Neutrophil (primary cell): ENCODE data around the gene NEUROG1.

Source experiments
- H3K27ac ChIP-seq: fragments of 200-600 bp; sonication (generic); 2 replicates; pipeline ENCODE4 v1.5.1; 2016; ENCODE audit warnings: mild to moderate bottlenecking, moderate library complexity
- H3K27me3 ChIP-seq: fragments of 200-600 bp; sonication (generic); 2 replicates; pipeline ENCODE4 v1.6.0; 2016; ENCODE audit warnings: mild to moderate bottlenecking
- H3K36me3 ChIP-seq: fragments of 200-600 bp; sonication (generic); 2 replicates; pipeline ENCODE4 v1.5.1; 2017
- H3K4me1 ChIP-seq, 2 experiments: fragments of 200-600 bp in 1 of 2; sonication (generic) in 1 of 2; 1 replicate in 1 of 2; 2 replicates in 1 of 2; pipeline versions ENCODE4 v1.5.1 to v1.6.1; 2013 to 2016; ENCODE audit warnings: low read depth in 1 of 2, low read length in 1 of 2, mild to moderate bottlenecking in 1 of 2, moderate library complexity in 1 of 2; ENCODE audit not compliant: control insufficient read depth in 1 of 2, insufficient read depth in 1 of 2
- H3K4me3 ChIP-seq, 2 experiments: fragments of 200-600 bp in 1 of 2; sonication (generic) in 1 of 2; 1 replicate in 1 of 2; 2 replicates in 1 of 2; pipeline ENCODE4 v1.5.1; 2013 to 2016; ENCODE audit warnings: low read depth in 1 of 2, low read length in 1 of 2, mild to moderate bottlenecking in 1 of 2, moderate library complexity in 1 of 2
- H3K9me3 ChIP-seq: fragments of 200-600 bp; sonication (generic); 2 replicates; pipeline ENCODE4 v1.5.1; 2016
- CTCF ChIP-seq: fragments of 200-600 bp; sonication (generic); IDR thresholded peaks from 2 replicates; pipeline ENCODE4 v1.5.1; 2016; ENCODE audit warnings: antibody characterized with exemption

NEUROG1 gene

GRCh38 chr5:135578305-135578684 is 42.5 kb upstream of the NEUROG1 start:
- Histone ChIP-seq H3K9me3 (no peaks in the 10 kb centered on the region), H3K36me3 (no peaks in the 10 kb centered on the region), H3K4me3 (no peak overlapping the region), H3K27me3 (peaks cover 86% of the 10 kb centered on the region), H3K27ac (no peak overlapping the region), H3K4me1 (no peaks in the 10 kb centered on the region)
- no peak for TF ChIP-seq CTCF

- Histone ChIP-seq H3K4me3 (no peak overlapping the region), H3K4me1 (no peaks in the 10 kb centered on the region), H3K36me3 (no peaks in the 10 kb centered on the region), H3K9me3 (no peaks in the 10 kb centered on the region), H3K27me3 (peaks cover 77% of the 10 kb centered on the region), H3K27ac (no peak overlapping the region)
- no peak for TF ChIP-seq CTCF
Measured at GRCh38 chr5:135577421-135577820, 41.7 kb upstream of the NEUROG1 start.

DNA sequence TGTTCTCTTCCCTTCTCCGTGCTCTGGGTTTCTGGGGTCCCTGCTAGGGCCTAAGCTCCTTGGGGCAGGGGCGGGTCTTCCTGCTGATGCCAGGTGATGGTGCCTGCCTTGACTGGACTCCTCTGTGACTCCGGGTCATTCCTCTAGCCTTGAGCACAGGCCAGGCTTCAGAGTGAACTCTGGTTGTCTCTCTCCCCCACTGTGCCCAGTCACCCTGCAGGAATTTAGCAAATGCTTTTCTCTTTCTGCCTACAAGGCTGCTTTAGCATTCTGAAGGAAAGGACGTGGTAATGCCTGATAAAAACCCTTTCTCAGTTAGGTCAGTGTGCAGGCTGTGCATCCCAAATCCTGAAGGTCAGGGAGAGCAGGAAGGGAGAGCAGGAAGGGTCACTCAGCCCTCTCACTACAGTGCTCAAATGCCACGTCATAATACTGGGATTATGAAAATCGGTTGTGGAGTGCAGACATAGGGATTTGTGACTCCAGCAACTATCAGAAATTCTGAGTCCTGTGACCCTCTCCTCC is 40.4 kb upstream of the NEUROG1 start:
- TF ChIP-seq CTCF: no peak
- H3K9me3 ChIP-seq: no peaks in the 10 kb centered on the region
- no peaks in the 10 kb centered on the region for H3K4me1 ChIP-seq
- H3K4me3 ChIP-seq: no peak overlapping the region
- H3K27ac ChIP-seq: no peak overlapping the region
- no peaks in the 10 kb centered on the region for H3K36me3 ChIP-seq
- peaks cover 74% of the 10 kb centered on the region for H3K27me3 ChIP-seq

- Histone ChIP-seq H3K4me1 (no peaks in the 10 kb centered on the region), H3K36me3 (no peaks in the 10 kb centered on the region), H3K27me3 (peaks cover 72% of the 10 kb centered on the region), H3K27ac (no peak overlapping the region), H3K4me3 (no peak overlapping the region), H3K9me3 (no peaks in the 10 kb centered on the region)
- TF ChIP-seq CTCF: no peak
Measured at GRCh38 chr5:135574493-135574892, 38.7 kb upstream of the NEUROG1 start.

GRCh38 chr5:135571902-135572301 is 36.1 kb upstream of the NEUROG1 start:
- no peaks in the 10 kb centered on the region for H3K4me1 ChIP-seq

More at GRCh38 chr5:135571902-135572301, 36.1 kb upstream of the NEUROG1 start:
- no peak overlapping the region for H3K4me3 ChIP-seq
- H3K36me3 ChIP-seq: no peaks in the 10 kb centered on the region
- no peak for TF ChIP-seq CTCF
- no peaks in the 10 kb centered on the region for H3K9me3 ChIP-seq
- H3K27me3 ChIP-seq: peaks cover 46% of the 10 kb centered on the region
- H3K27ac ChIP-seq: no peak overlapping the region
